WTC11 (cell line): Measurements from ENCODE around the gene HBD. TPM values are rescaled to one million over a fixed set of nuclear protein-coding genes. Genes with fewer than 3 reads are reported as not detected.
A peak's percentile ranks its signal among the peaks of the same experiment; 100 is the strongest.

Experiments
- ATAC-seq: fragments of 200-7000 bp; cut with Tn5 transposase; 2 replicates; pipeline ENCODE4 v1.10.0; 2021; ENCODE audit warnings: mild to moderate bottlenecking, moderate library complexity
- CTCF ChIA-PET: fragments of 300-600 bp; sonication (Branson Sonifier 250); formaldehyde crosslinking; loops from one replicate; lab custom pipeline; 2021; ENCODE audit warnings: antibody characterized with exemption; lab: Charles Lee
- POLR2A ChIA-PET: fragments of 350-600 bp; sonication (Branson Sonifier 250); formaldehyde crosslinking; loops from one replicate; lab custom pipeline; 2021; ENCODE audit warnings: antibody characterized with exemption; lab: Charles Lee
- DNase-seq: peaks from one replicate; pipeline ENCODE4 v3.0.0; 2021; ENCODE audit warnings: low spot score
- H3K27ac Mint-ChIP-seq: 2 replicates; pipeline ENCODE4 v1.8.0; 2021; ENCODE audit warnings: mixed read lengths
- H3K27me3 Mint-ChIP-seq: 2 replicates; pipeline ENCODE4 v1.8.0; 2021; ENCODE audit warnings: low read depth, mild to moderate bottlenecking, moderate library complexity, mixed read lengths
- H3K36me3 Mint-ChIP-seq: 2 replicates; pipeline ENCODE4 v1.8.0; 2021; ENCODE audit warnings: mixed read lengths
- H3K4me1 Mint-ChIP-seq: 2 replicates; pipeline ENCODE4 v1.8.0; 2022; ENCODE audit warnings: mixed read lengths
- H3K4me3 Mint-ChIP-seq: 2 replicates; pipeline ENCODE4 v1.8.0; 2021; ENCODE audit warnings: mild to moderate bottlenecking, moderate library complexity, mixed read lengths
- H3K9me3 Mint-ChIP-seq: 2 replicates; pipeline ENCODE4 v1.8.0; 2021; ENCODE audit warnings: mixed read lengths
- AR ChIP-seq: fragments of 250-450 bp; sonication (Bioruptor Pico); IDR thresholded peaks from 2 replicates; pipeline ENCODE4 v1.9.0; 2021; ENCODE audit warnings: mild to moderate bottlenecking
- CTCF ChIP-seq: fragments of 200-600 bp; IDR thresholded peaks from 2 replicates; pipeline ENCODE4 v1.8.0; 2022; ENCODE audit warnings: antibody characterized with exemption
- ELF4 ChIP-seq: sonication (generic); formaldehyde crosslinking; IDR thresholded peaks from 2 replicates; pipeline ENCODE4 v1.8.1; 2022; ENCODE audit warnings: low read depth, mild to moderate bottlenecking, moderate library complexity, missing genetic modification reagents
- ESRRA ChIP-seq: sonication (generic); formaldehyde crosslinking; IDR thresholded peaks from 2 replicates; pipeline ENCODE4 v1.8.1; 2022; ENCODE audit warnings: mild to moderate bottlenecking, missing genetic modification reagents, borderline replicate concordance
- GABPB1 ChIP-seq: sonication (generic); formaldehyde crosslinking; IDR thresholded peaks from 2 replicates; pipeline ENCODE4 v1.8.1; 2023; ENCODE audit warnings: mild to moderate bottlenecking, missing genetic modification reagents
- IRF1 ChIP-seq: sonication (generic); formaldehyde crosslinking; IDR thresholded peaks from 2 replicates; pipeline ENCODE4 v1.8.0; 2023; ENCODE audit warnings: missing genetic modification reagents
- JAZF1 ChIP-seq: fragments of 250-450 bp; sonication (Bioruptor Pico); IDR thresholded peaks from 2 replicates; pipeline ENCODE4 v1.9.0; 2021; ENCODE audit warnings: moderate library complexity, mild to moderate bottlenecking, inconsistent platforms
- MAX ChIP-seq: sonication (generic); formaldehyde crosslinking; IDR thresholded peaks from 2 replicates; pipeline ENCODE4 v1.8.0; 2022; ENCODE audit warnings: mild to moderate bottlenecking, missing genetic modification reagents
- NFATC4 ChIP-seq: fragments of 250-450 bp; sonication (Bioruptor Pico); IDR thresholded peaks from 2 replicates; pipeline ENCODE4 v1.9.0; 2021; ENCODE audit warnings: mild to moderate bottlenecking
- OVOL2 ChIP-seq: fragments of 250-450 bp; sonication (Bioruptor Pico); IDR thresholded peaks from 2 replicates; pipeline ENCODE4 v1.9.0; 2021; ENCODE audit warnings: mild to moderate bottlenecking, borderline replicate concordance
- PREB ChIP-seq: sonication (generic); formaldehyde crosslinking; IDR thresholded peaks from 2 replicates; pipeline ENCODE4 v1.8.1; 2022; ENCODE audit warnings: mild to moderate bottlenecking, missing genetic modification reagents, moderate library complexity, borderline replicate concordance
- RELA ChIP-seq: sonication (generic); formaldehyde crosslinking; IDR thresholded peaks from 2 replicates; pipeline ENCODE4 v1.8.1; 2022; ENCODE audit warnings: missing genetic modification reagents, mild to moderate bottlenecking, borderline replicate concordance
- SMAD4 ChIP-seq: sonication (generic); formaldehyde crosslinking; IDR thresholded peaks from 2 replicates; pipeline ENCODE4 v1.8.0; 2022; ENCODE audit warnings: mild to moderate bottlenecking, missing genetic modification reagents
- SP1 ChIP-seq: sonication (generic); formaldehyde crosslinking; conservative IDR thresholded peaks from 2 replicates; pipeline ENCODE4 v1.8.1; 2022; ENCODE audit warnings: missing genetic modification reagents
- ZNF138 ChIP-seq: sonication (generic); formaldehyde crosslinking; conservative IDR thresholded peaks from 2 replicates; pipeline ENCODE4 v1.8.1; 2022; ENCODE audit warnings: mild to moderate bottlenecking, moderate library complexity, missing genetic modification reagents
- ZNF232 ChIP-seq: sonication (generic); formaldehyde crosslinking; IDR thresholded peaks from 2 replicates; pipeline ENCODE4 v1.8.0; 2022; ENCODE audit warnings: mild to moderate bottlenecking, missing genetic modification reagents
- ZNF317 ChIP-seq: sonication (generic); formaldehyde crosslinking; IDR thresholded peaks from 2 replicates; pipeline ENCODE4 v1.8.1; 2023; ENCODE audit warnings: low read depth, mild to moderate bottlenecking, moderate library complexity, missing genetic modification reagents, borderline replicate concordance
- ZNF396 ChIP-seq: fragments of 250-450 bp; sonication (Bioruptor Pico); IDR thresholded peaks from 2 replicates; pipeline ENCODE4 v1.8.0; 2021; ENCODE audit warnings: mild to moderate bottlenecking, moderate library complexity, borderline replicate concordance
- total RNA-seq: library from RNA; stranded (reverse); gene quantifications from 3 replicates; pipeline ENCODE4 v1.2.3, GENCODE V29; 2021
- TF ChIP-seq, protein P1 (sequence below): sonication (generic); formaldehyde crosslinking; IDR thresholded peaks from 2 replicates; pipeline ENCODE4 v1.8.1; 2023; ENCODE audit warnings: mild to moderate bottlenecking, missing genetic modification reagents
- TF ChIP-seq, protein P2 (sequence below): sonication (generic); formaldehyde crosslinking; IDR thresholded peaks from 2 replicates; pipeline ENCODE4 v1.8.1; 2022; ENCODE audit warnings: low read depth, mild to moderate bottlenecking, moderate library complexity, missing genetic modification reagents, borderline replicate concordance
- TF ChIP-seq, protein P3 (sequence below): sonication (generic); formaldehyde crosslinking; IDR thresholded peaks from 2 replicates; pipeline ENCODE4 v1.8.0; 2022; ENCODE audit warnings: mild to moderate bottlenecking, missing genetic modification reagents
- TF ChIP-seq, protein P4 (sequence below): sonication (generic); formaldehyde crosslinking; IDR thresholded peaks from 2 replicates; pipeline ENCODE4 v1.8.1; 2023; ENCODE audit warnings: mild to moderate bottlenecking, missing genetic modification reagents, moderate library complexity

Gene HBD
- total RNA-seq, 1 experiment from 2014 or later, result not detected

DNA sequence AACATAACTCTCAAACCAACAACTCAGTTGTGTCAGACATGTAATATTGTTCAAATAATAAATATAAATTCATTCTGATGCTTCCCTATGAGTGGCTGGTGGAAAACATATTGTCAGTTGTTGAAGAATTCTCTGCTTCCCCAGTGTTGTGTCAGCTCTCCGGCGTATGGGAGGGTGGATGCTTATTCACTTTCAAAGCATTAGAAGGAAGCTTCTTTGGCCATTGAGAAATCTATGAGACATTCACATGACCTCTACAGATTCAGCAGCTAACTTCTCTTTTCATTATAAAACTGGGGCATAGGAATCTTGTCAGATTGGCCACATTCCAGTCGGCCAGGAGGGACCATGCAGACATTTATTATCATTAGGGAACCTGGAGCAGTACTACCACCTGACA lies 36.7 kb downstream of the HBD start:
- Mint-ChIP-seq H3K4me3 (no peak overlapping the region), H3K27ac (no peak overlapping the region), H3K4me1 (peaks cover 23% of the 10 kb centered on the region), H3K36me3 (no peaks in the 10 kb centered on the region), H3K9me3 (peaks cover 15% of the 10 kb centered on the region), H3K27me3 (no peaks in the 10 kb centered on the region)
- ChIA-PET POLR2A (no interaction called here), CTCF (no interaction called here)
- no peak for DNase-seq
- no peak for TF ChIP-seq MAX (CRISPR knock-in tag)
- TF ChIP-seq JAZF1 (CRISPR knock-in tag), result no peak
- ATAC-seq, result no peak

- Mint-ChIP-seq H3K9me3 (peaks cover 20% of the 10 kb centered on the region), H3K4me3 (no peak overlapping the region), H3K27me3 (no peaks in the 10 kb centered on the region), H3K36me3 (no peaks in the 10 kb centered on the region), H3K4me1 (peaks cover 21% of the 10 kb centered on the region), H3K27ac (peak overlapping the region; percentile 38; the same call in 1 of the 2 replicates)
- TF ChIP-seq ZNF232, result no peak
- TF ChIP-seq SMAD4 (CRISPR knock-in tag), result no peak
- no peak for TF ChIP-seq NFATC4 (CRISPR knock-in tag)
- no peak for TF ChIP-seq AR
- no peak for TF ChIP-seq ZNF317 (CRISPR knock-in tag)
- no peak for TF ChIP-seq IRF1 (CRISPR knock-in tag)
- TF ChIP-seq OVOL2, result no peak
- no peak for TF ChIP-seq SP1 (CRISPR knock-in tag)
- TF ChIP-seq, protein P1, sequence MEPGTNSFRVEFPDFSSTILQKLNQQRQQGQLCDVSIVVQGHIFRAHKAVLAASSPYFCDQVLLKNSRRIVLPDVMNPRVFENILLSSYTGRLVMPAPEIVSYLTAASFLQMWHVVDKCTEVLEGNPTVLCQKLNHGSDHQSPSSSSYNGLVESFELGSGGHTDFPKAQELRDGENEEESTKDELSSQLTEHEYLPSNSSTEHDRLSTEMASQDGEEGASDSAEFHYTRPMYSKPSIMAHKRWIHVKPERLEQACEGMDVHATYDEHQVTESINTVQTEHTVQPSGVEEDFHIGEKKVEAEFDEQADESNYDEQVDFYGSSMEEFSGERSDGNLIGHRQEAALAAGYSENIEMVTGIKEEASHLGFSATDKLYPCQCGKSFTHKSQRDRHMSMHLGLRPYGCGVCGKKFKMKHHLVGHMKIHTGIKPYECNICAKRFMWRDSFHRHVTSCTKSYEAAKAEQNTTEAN, result no peak
- no peak for TF ChIP-seq ELF4
- TF ChIP-seq ZNF396 (CRISPR knock-in tag), result no peak
- TF ChIP-seq, protein P2, sequence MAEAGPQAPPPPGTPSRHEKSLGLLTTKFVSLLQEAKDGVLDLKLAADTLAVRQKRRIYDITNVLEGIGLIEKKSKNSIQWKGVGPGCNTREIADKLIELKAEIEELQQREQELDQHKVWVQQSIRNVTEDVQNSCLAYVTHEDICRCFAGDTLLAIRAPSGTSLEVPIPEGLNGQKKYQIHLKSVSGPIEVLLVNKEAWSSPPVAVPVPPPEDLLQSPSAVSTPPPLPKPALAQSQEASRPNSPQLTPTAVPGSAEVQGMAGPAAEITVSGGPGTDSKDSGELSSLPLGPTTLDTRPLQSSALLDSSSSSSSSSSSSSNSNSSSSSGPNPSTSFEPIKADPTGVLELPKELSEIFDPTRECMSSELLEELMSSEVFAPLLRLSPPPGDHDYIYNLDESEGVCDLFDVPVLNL, result no peak
- no peak for TF ChIP-seq CTCF
- TF ChIP-seq ESRRA (CRISPR knock-in tag), result no peak
- TF ChIP-seq, protein P3, sequence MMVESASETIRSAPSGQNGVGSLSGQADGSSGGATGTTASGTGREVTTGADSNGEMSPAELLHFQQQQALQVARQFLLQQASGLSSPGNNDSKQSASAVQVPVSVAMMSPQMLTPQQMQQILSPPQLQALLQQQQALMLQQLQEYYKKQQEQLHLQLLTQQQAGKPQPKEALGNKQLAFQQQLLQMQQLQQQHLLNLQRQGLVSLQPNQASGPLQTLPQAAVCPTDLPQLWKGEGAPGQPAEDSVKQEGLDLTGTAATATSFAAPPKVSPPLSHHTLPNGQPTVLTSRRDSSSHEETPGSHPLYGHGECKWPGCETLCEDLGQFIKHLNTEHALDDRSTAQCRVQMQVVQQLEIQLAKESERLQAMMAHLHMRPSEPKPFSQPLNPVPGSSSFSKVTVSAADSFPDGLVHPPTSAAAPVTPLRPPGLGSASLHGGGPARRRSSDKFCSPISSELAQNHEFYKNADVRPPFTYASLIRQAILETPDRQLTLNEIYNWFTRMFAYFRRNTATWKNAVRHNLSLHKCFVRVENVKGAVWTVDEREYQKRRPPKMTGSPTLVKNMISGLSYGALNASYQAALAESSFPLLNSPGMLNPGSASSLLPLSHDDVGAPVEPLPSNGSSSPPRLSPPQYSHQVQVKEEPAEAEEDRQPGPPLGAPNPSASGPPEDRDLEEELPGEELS (CRISPR knock-in tag), result no peak
- TF ChIP-seq RELA (CRISPR knock-in tag), result no peak
- no peak for TF ChIP-seq GABPB1 (CRISPR knock-in tag)
- TF ChIP-seq PREB (CRISPR knock-in tag), result no peak
- no peak for TF ChIP-seq ZNF138 (CRISPR knock-in tag)
- TF ChIP-seq, protein P4, sequence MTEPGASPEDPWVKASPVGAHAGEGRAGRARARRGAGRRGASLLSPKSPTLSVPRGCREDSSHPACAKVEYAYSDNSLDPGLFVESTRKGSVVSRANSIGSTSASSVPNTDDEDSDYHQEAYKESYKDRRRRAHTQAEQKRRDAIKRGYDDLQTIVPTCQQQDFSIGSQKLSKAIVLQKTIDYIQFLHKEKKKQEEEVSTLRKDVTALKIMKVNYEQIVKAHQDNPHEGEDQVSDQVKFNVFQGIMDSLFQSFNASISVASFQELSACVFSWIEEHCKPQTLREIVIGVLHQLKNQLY (CRISPR knock-in tag), result no peak
- ChIA-PET POLR2A (no interaction called here), CTCF (no interaction called here)
- no peak for DNase-seq
- peak; percentile 39 for ATAC-seq
These were observed 37.6 kb downstream of the HBD start for GRCh38 chr11:5196731-5197130.
